Breast epithelium (tissue), 3 donors: ENCODE measurements around the gene EP400.

Experiments
- POLR2A ChIP-seq: fragments of 450-650 bp; IDR thresholded peaks from one replicate; pipeline ENCODE4 v1.6.1; 2016; ENCODE audit warnings: antibody characterized with exemption, mild to moderate bottlenecking, moderate library complexity
- POLR2AphosphoS5 ChIP-seq, 3 donors: sonication (generic); formaldehyde crosslinking; IDR thresholded peaks; one replicate each; pipeline ENCODE4 v1.6.1; 2017; ENCODE audit warnings: antibody characterized with exemption in 3 of 3
- TF ChIP-seq, protein P1 (sequence below), 3 donors: fragments of 450-650 bp; IDR thresholded peaks; one replicate each; pipeline ENCODE4 v1.5.1; 2016 to 2017; ENCODE audit warnings: antibody characterized with exemption in 3 of 3, mild to moderate bottlenecking in 3 of 3, moderate library complexity in 3 of 3

DNA sequence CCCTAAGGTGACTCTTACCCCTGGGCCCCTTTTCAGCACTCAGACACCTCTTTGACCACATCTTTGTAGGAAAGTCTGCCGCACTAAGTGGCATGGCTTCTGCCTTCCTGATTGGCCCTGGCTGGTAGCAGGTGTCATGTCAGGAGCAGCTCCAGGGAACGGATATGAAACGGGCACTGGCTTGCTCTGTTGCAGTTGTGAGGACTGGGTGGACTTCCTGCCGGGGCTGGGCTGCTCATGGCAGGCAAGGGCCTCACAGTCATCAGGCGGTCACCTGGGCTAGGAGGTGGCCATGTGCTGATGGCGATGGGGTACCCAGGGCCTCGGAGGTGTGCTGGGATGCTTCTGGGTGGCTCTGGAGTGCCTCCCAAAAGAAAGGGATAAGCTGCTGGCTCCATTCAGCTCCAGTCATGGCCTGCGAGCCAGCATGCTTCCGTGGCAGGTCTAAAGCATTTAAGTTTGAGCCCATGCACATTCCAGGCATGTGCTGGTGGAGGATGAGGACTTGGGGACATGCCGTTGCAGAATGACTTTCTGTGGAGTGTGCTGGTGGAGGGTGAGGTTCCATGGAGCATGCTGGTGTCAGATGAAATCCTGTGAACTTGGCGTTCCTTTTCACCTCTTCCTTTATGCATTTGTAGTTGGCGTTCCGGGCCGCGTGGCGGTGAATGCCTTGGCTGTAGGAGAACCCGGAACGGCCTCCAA lies 77.2 kb downstream of the EP400 start:
- TF ChIP-seq, protein P1, sequence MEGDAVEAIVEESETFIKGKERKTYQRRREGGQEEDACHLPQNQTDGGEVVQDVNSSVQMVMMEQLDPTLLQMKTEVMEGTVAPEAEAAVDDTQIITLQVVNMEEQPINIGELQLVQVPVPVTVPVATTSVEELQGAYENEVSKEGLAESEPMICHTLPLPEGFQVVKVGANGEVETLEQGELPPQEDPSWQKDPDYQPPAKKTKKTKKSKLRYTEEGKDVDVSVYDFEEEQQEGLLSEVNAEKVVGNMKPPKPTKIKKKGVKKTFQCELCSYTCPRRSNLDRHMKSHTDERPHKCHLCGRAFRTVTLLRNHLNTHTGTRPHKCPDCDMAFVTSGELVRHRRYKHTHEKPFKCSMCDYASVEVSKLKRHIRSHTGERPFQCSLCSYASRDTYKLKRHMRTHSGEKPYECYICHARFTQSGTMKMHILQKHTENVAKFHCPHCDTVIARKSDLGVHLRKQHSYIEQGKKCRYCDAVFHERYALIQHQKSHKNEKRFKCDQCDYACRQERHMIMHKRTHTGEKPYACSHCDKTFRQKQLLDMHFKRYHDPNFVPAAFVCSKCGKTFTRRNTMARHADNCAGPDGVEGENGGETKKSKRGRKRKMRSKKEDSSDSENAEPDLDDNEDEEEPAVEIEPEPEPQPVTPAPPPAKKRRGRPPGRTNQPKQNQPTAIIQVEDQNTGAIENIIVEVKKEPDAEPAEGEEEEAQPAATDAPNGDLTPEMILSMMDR (IDR thresholded peaks at IDR 0.05): no peak
- TF ChIP-seq POLR2AphosphoS5 (IDR thresholded peaks at IDR 0.05) (no peak), POLR2A (no peak)
